Measurements from ENCODE around the gene FOXD2. TPM values are rescaled to one million over a fixed set of nuclear protein-coding genes. Genes with fewer than 3 reads are reported as not detected.

Gene FOXD2
- polyA plus RNA-seq, 3 donors, result 0.03 to 0.11 TPM; not detected in 1

DNA sequence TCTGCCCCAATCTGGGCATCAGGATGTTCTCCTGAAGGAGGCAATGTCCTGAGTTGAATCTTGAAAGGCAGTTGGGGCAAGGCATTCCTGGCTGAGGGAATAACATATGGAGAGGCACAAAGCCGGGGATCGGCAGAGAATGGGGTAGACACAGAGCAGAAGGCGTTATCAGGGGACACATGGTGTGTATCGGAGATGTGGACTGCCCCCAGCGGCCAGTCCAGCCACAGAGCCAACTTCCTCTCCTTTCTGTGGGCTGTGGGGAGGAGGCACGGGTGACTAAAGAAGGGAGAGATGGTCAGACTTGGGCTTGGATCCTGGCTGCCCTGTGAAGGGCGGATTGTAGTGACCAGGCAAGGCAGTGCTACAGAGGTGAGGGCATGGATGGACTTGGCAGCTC, 32.1 kb downstream of the FOXD2 start:
- peaks cover 8 to 11% (median 10%) of the 10 kb centered on the region in 3 donors for H3K27me3 Mint-ChIP-seq (ENCODE audit: low read depth in 3 of 3)
- Histone ChIP-seq H3K4me2 (replicated peaks; ENCODE audit: extremely low read depth, low read length, poor library complexity, severe bottlenecking) (no peak overlapping the region), H3K9me3 (replicated peaks in 1 of 2; ENCODE audit: control insufficient read depth in 1 of 2, insufficient read depth in 1 of 2, low read length in 2 of 2) (no peaks in the 10 kb centered on the region), H3K4me3 (replicated peaks in 1 of 3; ENCODE audit: low read depth in 2 of 3, low read length in 3 of 3) (no peak overlapping the region), H3K36me3 (replicated peaks in 1 of 2; ENCODE audit: control insufficient read depth in 1 of 2, insufficient read depth in 2 of 2, low read length in 2 of 2) (no peaks in the 10 kb centered on the region), H4K20me1 (ENCODE audit: insufficient read depth, low read length) (no peaks in the 10 kb centered on the region), H3K79me2 (ENCODE audit: insufficient read depth, low read length) (no peaks in the 10 kb centered on the region), H3K9ac (ENCODE audit: insufficient read depth, low read length, poor library complexity, severe bottlenecking) (no peak overlapping the region), H3K4me1 (ENCODE audit: control insufficient read depth in 1 of 2, insufficient read depth in 2 of 2, low read length in 2 of 2) (no peaks in the 10 kb centered on the region), H3K27me3 (ENCODE audit: control insufficient read depth in 2 of 2, insufficient read depth in 2 of 2, low read length in 2 of 2) (peaks cover 0 to 3% of the 10 kb centered on the region in 2 donors), H2AFZ (ENCODE audit: insufficient read depth, low read depth, low read length, poor library complexity, severe bottlenecking) (no peak overlapping the region), H3K27ac (ENCODE audit: low read depth in 1 of 2, low read length in 2 of 2) (no peak overlapping the region)
- no peak for DNase-seq
- WGBS (ENCODE audit: insufficient coverage), result 76% methylated on average over 2 of the region's 7 CpGs
- H3K36me3 Mint-ChIP-seq, result no peaks in the 10 kb centered on the region
- no peak overlapping the region for H3K4me3 Mint-ChIP-seq
- H3K9me3 Mint-ChIP-seq, result no peaks in the 10 kb centered on the region
- TF ChIP-seq, protein P1, sequence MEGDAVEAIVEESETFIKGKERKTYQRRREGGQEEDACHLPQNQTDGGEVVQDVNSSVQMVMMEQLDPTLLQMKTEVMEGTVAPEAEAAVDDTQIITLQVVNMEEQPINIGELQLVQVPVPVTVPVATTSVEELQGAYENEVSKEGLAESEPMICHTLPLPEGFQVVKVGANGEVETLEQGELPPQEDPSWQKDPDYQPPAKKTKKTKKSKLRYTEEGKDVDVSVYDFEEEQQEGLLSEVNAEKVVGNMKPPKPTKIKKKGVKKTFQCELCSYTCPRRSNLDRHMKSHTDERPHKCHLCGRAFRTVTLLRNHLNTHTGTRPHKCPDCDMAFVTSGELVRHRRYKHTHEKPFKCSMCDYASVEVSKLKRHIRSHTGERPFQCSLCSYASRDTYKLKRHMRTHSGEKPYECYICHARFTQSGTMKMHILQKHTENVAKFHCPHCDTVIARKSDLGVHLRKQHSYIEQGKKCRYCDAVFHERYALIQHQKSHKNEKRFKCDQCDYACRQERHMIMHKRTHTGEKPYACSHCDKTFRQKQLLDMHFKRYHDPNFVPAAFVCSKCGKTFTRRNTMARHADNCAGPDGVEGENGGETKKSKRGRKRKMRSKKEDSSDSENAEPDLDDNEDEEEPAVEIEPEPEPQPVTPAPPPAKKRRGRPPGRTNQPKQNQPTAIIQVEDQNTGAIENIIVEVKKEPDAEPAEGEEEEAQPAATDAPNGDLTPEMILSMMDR (IDR thresholded peaks at IDR 0.05), result no peak
- no peaks in the 10 kb centered on the region for H3K4me1 Mint-ChIP-seq
- intact Hi-C loops (cut with micrococcal nuclease), result no loop called here
- H3K27ac Mint-ChIP-seq, result no peak overlapping the region

DNA sequence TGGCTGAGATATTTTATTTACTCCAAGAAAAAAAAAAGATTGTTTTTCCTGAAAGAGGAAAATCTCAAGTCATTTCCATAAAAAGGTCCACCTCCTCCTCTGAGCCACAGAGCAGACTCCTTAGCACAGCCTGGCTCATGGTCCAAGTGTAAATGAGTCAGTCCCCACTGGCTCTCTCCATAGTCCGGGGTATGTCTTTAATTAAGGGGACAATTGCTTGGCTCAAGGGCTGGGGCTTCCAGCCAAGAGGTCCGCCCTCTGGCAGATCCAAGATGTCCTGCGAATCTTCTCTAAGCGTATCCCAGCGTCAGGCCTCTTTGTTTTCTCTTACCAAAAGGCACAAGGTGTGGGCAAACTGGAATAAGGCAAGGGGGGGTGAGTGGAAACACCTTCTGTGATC, 33.3 kb downstream of the FOXD2 start:
- H3K9me3 ChIP-seq (replicated peaks in 1 of 2; ENCODE audit: control insufficient read depth in 1 of 2, insufficient read depth in 1 of 2, low read length in 2 of 2), result no peaks in the 10 kb centered on the region
- H3K4me3 ChIP-seq (replicated peaks in 1 of 3; ENCODE audit: low read depth in 2 of 3, low read length in 3 of 3), result no peak overlapping the region
- peaks cover 0 to 3% of the 10 kb centered on the region in 2 donors for H3K27me3 ChIP-seq (ENCODE audit: control insufficient read depth in 2 of 2, insufficient read depth in 2 of 2, low read length in 2 of 2)
- Mint-ChIP-seq H3K36me3 (no peaks in the 10 kb centered on the region), H3K9me3 (no peaks in the 10 kb centered on the region), H3K4me3 (no peak overlapping the region), H3K27ac (no peak overlapping the region), H3K27me3 (ENCODE audit: low read depth in 3 of 3) (peaks cover 8 to 17% (median 10%) of the 10 kb centered on the region in 3 donors), H3K4me1 (no peaks in the 10 kb centered on the region)
- no peaks in the 10 kb centered on the region for H3K79me2 ChIP-seq (ENCODE audit: insufficient read depth, low read length)
- TF ChIP-seq, protein P1 (IDR thresholded peaks at IDR 0.05), result no peak
- intact Hi-C loops (cut with micrococcal nuclease), result no loop called here
- H4K20me1 ChIP-seq (ENCODE audit: insufficient read depth, low read length), result no peaks in the 10 kb centered on the region
- H2AFZ ChIP-seq (ENCODE audit: insufficient read depth, low read depth, low read length, poor library complexity, severe bottlenecking), result no peak overlapping the region
- WGBS (ENCODE audit: insufficient coverage), result 88% methylated on average over 3 of the region's 5 CpGs
- no peak overlapping the region for H3K4me2 ChIP-seq (replicated peaks; ENCODE audit: extremely low read depth, low read length, poor library complexity, severe bottlenecking)
- no peaks in the 10 kb centered on the region for H3K4me1 ChIP-seq (ENCODE audit: control insufficient read depth in 1 of 2, insufficient read depth in 2 of 2, low read length in 2 of 2)
- no peak for DNase-seq
- no peak overlapping the region for H3K9ac ChIP-seq (ENCODE audit: insufficient read depth, low read length, poor library complexity, severe bottlenecking)
- H3K27ac ChIP-seq (ENCODE audit: low read depth in 1 of 2, low read length in 2 of 2), result no peak overlapping the region
- H3K36me3 ChIP-seq (replicated peaks in 1 of 2; ENCODE audit: control insufficient read depth in 1 of 2, insufficient read depth in 2 of 2, low read length in 2 of 2), result no peaks in the 10 kb centered on the region
